OCI-LY1 (cell line): ENCODE results near the gene NPFF.

Source experiments
- H2AFZ ChIP-seq: fragments of 200-600 bp; sonication (generic), shearing (Covaris generic); 2 replicates; pipeline ENCODE4 v1.6.0; 2014; ENCODE audit warnings: antibody characterized with exemption, mild to moderate bottlenecking, low read length
- H3F3A ChIP-seq: fragments of 200-600 bp; sonication (generic), shearing (Covaris generic); 2 replicates; pipeline ENCODE4 v1.6.0; 2014; ENCODE audit warnings: mild to moderate bottlenecking, antibody characterized with exemption, low read length, moderate library complexity; ENCODE audit not compliant: insufficient read depth
- H3K27ac ChIP-seq: fragments of 200-600 bp; sonication (generic); 2 replicates; pipeline ENCODE4 v1.5.1; 2014; ENCODE audit warnings: low read length, mixed run types, mild to moderate bottlenecking, low read depth; ENCODE audit not compliant: poor library complexity, severe bottlenecking
- H3K27me3 ChIP-seq: fragments of 200-600 bp; sonication (generic); 2 replicates; pipeline ENCODE4 v1.6.0; 2014; ENCODE audit warnings: antibody characterized with exemption, mild to moderate bottlenecking, low read length, moderate library complexity; ENCODE audit not compliant: insufficient read depth
- H3K36me3 ChIP-seq: fragments of 200-600 bp; sonication (generic); 2 replicates; pipeline ENCODE4 v1.6.1; 2014; ENCODE audit warnings: mild to moderate bottlenecking, antibody characterized with exemption, low read length, moderate library complexity, mixed read lengths; ENCODE audit not compliant: insufficient read depth
- H3K4me1 ChIP-seq: fragments of 200-600 bp; sonication (generic); 2 replicates; pipeline ENCODE4 v1.5.1; 2014; ENCODE audit warnings: mild to moderate bottlenecking, low read length, moderate library complexity; ENCODE audit not compliant: insufficient read depth, severe bottlenecking
- H3K4me2 ChIP-seq: fragments of 200-600 bp; sonication (generic), shearing (Covaris generic); 2 replicates; pipeline ENCODE4 v1.6.1; 2014; ENCODE audit warnings: low read length
- H3K4me3 ChIP-seq: fragments of 200-600 bp; sonication (generic); 2 replicates; pipeline ENCODE4 v1.5.1; 2014; ENCODE audit warnings: low read length, low read depth, mild to moderate bottlenecking, mixed read lengths; ENCODE audit not compliant: poor library complexity, severe bottlenecking
- H3K79me2 ChIP-seq: fragments of 200-600 bp; shearing (Covaris generic); 2 replicates; pipeline ENCODE4 v1.6.1; 2016; ENCODE audit warnings: mixed run types, low read length, mixed read lengths; ENCODE audit not compliant: insufficient read depth
- H3K9ac ChIP-seq: fragments of 200-600 bp; sonication (generic), shearing (Covaris generic); 2 replicates; pipeline ENCODE4 v1.6.1; 2014; ENCODE audit warnings: mild to moderate bottlenecking, low read length, mixed read lengths
- H3K9me2 ChIP-seq: fragments of 200-600 bp; sonication (generic), shearing (Covaris generic); 2 replicates; pipeline ENCODE4 v1.6.1; 2014; ENCODE audit warnings: low read depth, mild to moderate bottlenecking, low read length, mixed read lengths
- H3K9me3 ChIP-seq: fragments of 200-600 bp; shearing (Covaris generic); 2 replicates; pipeline ENCODE4 v1.6.1; 2014; ENCODE audit warnings: low read length, mixed read lengths
- H4K20me1 ChIP-seq: fragments of 200-600 bp; sonication (generic), shearing (Covaris generic); 2 replicates; pipeline ENCODE4 v1.6.0; 2016; ENCODE audit warnings: mild to moderate bottlenecking, low read length; ENCODE audit not compliant: insufficient read depth
- EZH2 ChIP-seq: fragments of 200-600 bp; sonication (generic), shearing (Covaris generic); IDR thresholded peaks from 2 replicates; pipeline ENCODE4 v1.8.0; 2017; ENCODE audit warnings: borderline replicate concordance, mixed run types, mild to moderate bottlenecking, antibody characterized with exemption, low read length, moderate library complexity, mixed read lengths
- TF ChIP-seq, protein P1 (sequence below): fragments of 200-600 bp; sonication (generic), shearing (Covaris generic); IDR thresholded peaks from 2 replicates; pipeline ENCODE4 v1.5.1; 2017; ENCODE audit warnings: mild to moderate bottlenecking, antibody characterized with exemption, low read length, moderate library complexity, mixed read lengths

Gene NPFF

DNA sequence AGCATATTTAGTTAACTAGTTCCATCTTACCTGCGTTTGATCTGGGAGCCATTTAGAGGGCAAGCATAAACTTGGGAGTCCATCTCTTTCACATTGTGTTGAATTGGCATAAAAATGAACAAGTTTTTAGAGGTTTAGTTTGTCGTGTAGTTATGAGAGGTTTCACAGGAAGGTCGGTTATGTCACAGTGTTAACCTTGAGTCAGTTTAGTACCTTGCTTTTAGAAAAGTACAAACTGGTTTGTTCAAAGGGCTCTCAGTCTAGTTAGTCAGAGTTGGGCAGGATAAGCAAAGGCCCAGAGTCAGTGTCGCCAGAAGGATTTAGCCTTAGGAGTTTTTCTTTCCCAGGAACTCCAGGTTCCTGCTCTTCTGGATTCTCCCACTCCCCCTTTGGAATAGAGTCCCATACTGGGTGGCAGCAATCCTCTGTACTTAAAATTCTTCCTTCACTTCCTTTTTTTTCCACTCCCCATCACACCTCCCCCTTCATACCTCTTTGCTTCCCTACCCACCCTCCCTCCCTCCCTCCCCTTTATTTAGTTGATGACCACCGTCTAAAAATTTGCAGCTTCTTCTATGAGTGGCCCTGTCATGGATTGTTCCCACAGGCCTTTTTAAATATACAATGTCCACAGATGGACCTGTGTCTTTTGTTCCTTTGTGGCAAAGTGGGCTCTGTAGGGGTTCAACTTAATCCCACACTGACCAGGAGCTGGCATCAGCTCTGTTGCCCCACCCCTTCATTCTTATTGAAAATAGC lies 43.3 kb downstream of the NPFF start:
- Histone ChIP-seq H3K36me3 (peaks cover 100% of the 10 kb centered on the region), H3K4me3 (no peak overlapping the region), H3K27ac (no peak overlapping the region), H2AFZ (no peak overlapping the region), H4K20me1 (no peaks in the 10 kb centered on the region; the same call in 1 of the 2 replicates), H3K4me1 (no peaks in the 10 kb centered on the region), H3K4me2 (no peak overlapping the region), H3K9me2 (no peaks in the 10 kb centered on the region), H3K9ac (no peak overlapping the region), H3K27me3 (no peaks in the 10 kb centered on the region), H3F3A (no peaks in the 10 kb centered on the region), H3K79me2 (no peaks in the 10 kb centered on the region), H3K9me3 (no peaks in the 10 kb centered on the region)
- TF ChIP-seq, protein P1, sequence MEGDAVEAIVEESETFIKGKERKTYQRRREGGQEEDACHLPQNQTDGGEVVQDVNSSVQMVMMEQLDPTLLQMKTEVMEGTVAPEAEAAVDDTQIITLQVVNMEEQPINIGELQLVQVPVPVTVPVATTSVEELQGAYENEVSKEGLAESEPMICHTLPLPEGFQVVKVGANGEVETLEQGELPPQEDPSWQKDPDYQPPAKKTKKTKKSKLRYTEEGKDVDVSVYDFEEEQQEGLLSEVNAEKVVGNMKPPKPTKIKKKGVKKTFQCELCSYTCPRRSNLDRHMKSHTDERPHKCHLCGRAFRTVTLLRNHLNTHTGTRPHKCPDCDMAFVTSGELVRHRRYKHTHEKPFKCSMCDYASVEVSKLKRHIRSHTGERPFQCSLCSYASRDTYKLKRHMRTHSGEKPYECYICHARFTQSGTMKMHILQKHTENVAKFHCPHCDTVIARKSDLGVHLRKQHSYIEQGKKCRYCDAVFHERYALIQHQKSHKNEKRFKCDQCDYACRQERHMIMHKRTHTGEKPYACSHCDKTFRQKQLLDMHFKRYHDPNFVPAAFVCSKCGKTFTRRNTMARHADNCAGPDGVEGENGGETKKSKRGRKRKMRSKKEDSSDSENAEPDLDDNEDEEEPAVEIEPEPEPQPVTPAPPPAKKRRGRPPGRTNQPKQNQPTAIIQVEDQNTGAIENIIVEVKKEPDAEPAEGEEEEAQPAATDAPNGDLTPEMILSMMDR, result no peak
- no peak for TF ChIP-seq EZH2

DNA sequence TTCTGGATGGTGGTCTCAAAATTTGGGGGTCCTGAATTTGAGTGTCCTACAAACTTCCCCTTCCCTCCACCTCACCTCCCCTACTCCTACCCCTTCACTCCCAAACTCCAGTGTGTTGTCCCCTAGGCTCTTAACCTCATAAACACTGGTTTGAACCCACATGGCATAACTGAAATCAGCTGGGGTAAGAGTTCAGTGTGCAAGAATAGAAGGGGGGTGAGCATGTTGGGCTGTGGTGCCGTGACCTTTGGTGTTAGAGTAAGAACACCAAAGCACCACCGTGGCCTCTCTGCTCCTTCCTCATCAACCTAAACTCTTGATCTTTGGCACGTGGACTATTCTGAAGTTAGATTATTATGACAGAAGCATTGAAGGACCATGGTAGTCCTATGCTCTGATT lies 44.3 kb downstream of the NPFF start:
- TF ChIP-seq, protein P1, result no peak
- TF ChIP-seq EZH2, result no peak
- no peaks in the 10 kb centered on the region for H3K9me3 ChIP-seq
- no peaks in the 10 kb centered on the region for H3K4me1 ChIP-seq
- peaks cover 100% of the 10 kb centered on the region for H3K36me3 ChIP-seq
- no peak overlapping the region for H3K27ac ChIP-seq
- no peaks in the 10 kb centered on the region; the same call in 1 of the 2 replicates for H4K20me1 ChIP-seq
- no peaks in the 10 kb centered on the region for H3K9me2 ChIP-seq
- no peak overlapping the region for H3K4me2 ChIP-seq
- no peaks in the 10 kb centered on the region for H3F3A ChIP-seq
- H3K79me2 ChIP-seq, result no peaks in the 10 kb centered on the region
- no peaks in the 10 kb centered on the region for H3K27me3 ChIP-seq
- H3K4me3 ChIP-seq, result no peak overlapping the region
- H3K9ac ChIP-seq, result no peak overlapping the region
- no peak overlapping the region for H2AFZ ChIP-seq

DNA sequence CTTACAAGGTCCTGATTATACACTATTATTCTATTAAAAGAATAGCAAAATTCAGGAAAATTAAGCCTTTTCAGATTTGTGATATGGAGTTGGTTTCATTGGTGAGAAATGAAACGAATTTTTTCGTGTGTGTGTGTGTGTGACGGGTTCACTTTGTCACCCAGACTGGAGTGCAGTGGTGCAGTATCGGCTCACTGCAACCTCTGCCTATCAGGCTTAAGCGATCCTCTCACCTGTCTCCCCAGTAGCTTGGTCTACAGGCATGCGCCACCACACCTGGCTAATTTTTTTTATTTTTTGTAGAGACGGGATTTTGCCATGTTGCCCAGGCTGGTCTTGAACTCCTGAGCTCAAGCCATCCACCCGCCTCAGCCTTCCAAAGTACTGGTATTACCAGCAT lies 45.7 kb downstream of the NPFF start:
- H3F3A ChIP-seq, result no peaks in the 10 kb centered on the region
- H3K27me3 ChIP-seq, result no peaks in the 10 kb centered on the region

More for the DNA sequence above, 45.7 kb downstream of the NPFF start:
- no peak for TF ChIP-seq EZH2
- TF ChIP-seq, protein P1, result no peak
- Histone ChIP-seq H3K27ac (no peak overlapping the region), H3K9ac (no peak overlapping the region), H4K20me1 (no peaks in the 10 kb centered on the region; the same call in 1 of the 2 replicates), H3K36me3 (peaks cover 100% of the 10 kb centered on the region), H3K4me2 (no peak overlapping the region), H3K9me2 (no peaks in the 10 kb centered on the region), H3K9me3 (no peaks in the 10 kb centered on the region), H3K4me3 (no peak overlapping the region), H2AFZ (no peak overlapping the region), H3K79me2 (no peaks in the 10 kb centered on the region), H3K4me1 (no peaks in the 10 kb centered on the region)
